ENCODE results near the gene PRR3. TPM values are rescaled to one million over a fixed set of nuclear protein-coding genes. Genes with fewer than 3 reads are reported as not detected.

Gene PRR3
- total RNA-seq, 1 donor from 2014 or later, result 11.0 TPM

- Mint-ChIP-seq H3K36me3 (ENCODE audit: low read depth, unreplicated experiment) (peaks cover 26% of the 10 kb centered on the region), H3K27me3 (ENCODE audit: low read depth, unreplicated experiment) (no peaks in the 10 kb centered on the region), H3K27ac (ENCODE audit: unreplicated experiment) (no peak overlapping the region), H3K4me3 (ENCODE audit: unreplicated experiment) (no peak overlapping the region), H3K9me3 (ENCODE audit: unreplicated experiment) (no peaks in the 10 kb centered on the region), H3K4me1 (ENCODE audit: low read depth, unreplicated experiment) (no peaks in the 10 kb centered on the region)
- Histone ChIP-seq H3K36me3 (ENCODE audit: insufficient read depth, low read length) (peaks cover 41% of the 10 kb centered on the region), H3K9me3 (ENCODE audit: insufficient read depth, low read depth, low read length) (no peaks in the 10 kb centered on the region), H4K20me1 (ENCODE audit: insufficient read depth, low read length) (peaks cover 62% of the 10 kb centered on the region), H3K27ac (ENCODE audit: low read depth, low read length) (no peak overlapping the region), H2AFZ (ENCODE audit: low read depth, low read length) (no peak overlapping the region), H3K4me2 (ENCODE audit: low read length) (no peak overlapping the region), H3K4me3 (ENCODE audit: insufficient read depth, low read depth, low read length) (no peak overlapping the region), H3K79me2 (ENCODE audit: insufficient read depth, low read length) (peaks cover 7% of the 10 kb centered on the region), H3K4me1 (ENCODE audit: insufficient read depth, low read length) (no peaks in the 10 kb centered on the region), H3K9ac (ENCODE audit: low read length) (no peak overlapping the region), H3K27me3 (ENCODE audit: insufficient read depth, low read length) (no peaks in the 10 kb centered on the region)
- DNase-seq (ENCODE audit: low read depth), result no peak
- TF ChIP-seq CTCF (IDR thresholded peaks at IDR 0.05; ENCODE audit: insufficient read depth, low read depth, low read length) (no peak), EZH2 (IDR thresholded peaks at IDR 0.05; ENCODE audit: insufficient read depth, low read length) (no peak)
- no peak for FAIRE-seq
These were observed 43.4 kb downstream of the PRR3 start for GRCh38 chr6:30600451-30600961.

- no peak overlapping the region for H3K27ac ChIP-seq (ENCODE audit: low read depth, low read length)
- FAIRE-seq, result no peak
- no peak for TF ChIP-seq CTCF (IDR thresholded peaks at IDR 0.05; ENCODE audit: insufficient read depth, low read depth, low read length)
- no peak for TF ChIP-seq EZH2 (IDR thresholded peaks at IDR 0.05; ENCODE audit: insufficient read depth, low read length)
- H3K9me3 Mint-ChIP-seq (ENCODE audit: unreplicated experiment), result no peaks in the 10 kb centered on the region
- DNase-seq (ENCODE audit: low read depth), result no peak
- H3K9ac ChIP-seq (ENCODE audit: low read length), result no peak overlapping the region
- H3K36me3 Mint-ChIP-seq (ENCODE audit: low read depth, unreplicated experiment), result peaks cover 33% of the 10 kb centered on the region
- H2AFZ ChIP-seq (ENCODE audit: low read depth, low read length), result no peak overlapping the region
- H3K79me2 ChIP-seq (ENCODE audit: insufficient read depth, low read length), result peaks cover 11% of the 10 kb centered on the region
- H3K4me2 ChIP-seq (ENCODE audit: low read length), result no peak overlapping the region
- H3K27me3 ChIP-seq (ENCODE audit: insufficient read depth, low read length), result no peaks in the 10 kb centered on the region
- H3K4me1 ChIP-seq (ENCODE audit: insufficient read depth, low read length), result no peaks in the 10 kb centered on the region
- peaks cover 69% of the 10 kb centered on the region for H4K20me1 ChIP-seq (ENCODE audit: insufficient read depth, low read length)
- no peaks in the 10 kb centered on the region for H3K4me1 Mint-ChIP-seq (ENCODE audit: low read depth, unreplicated experiment)
- peaks cover 49% of the 10 kb centered on the region for H3K36me3 ChIP-seq (ENCODE audit: insufficient read depth, low read length)
- H3K9me3 ChIP-seq (ENCODE audit: insufficient read depth, low read depth, low read length), result no peaks in the 10 kb centered on the region
- H3K4me3 ChIP-seq (ENCODE audit: insufficient read depth, low read depth, low read length), result no peak overlapping the region
- H3K27me3 Mint-ChIP-seq (ENCODE audit: low read depth, unreplicated experiment), result no peaks in the 10 kb centered on the region
- no peak overlapping the region for H3K27ac Mint-ChIP-seq (ENCODE audit: unreplicated experiment)
- no peak overlapping the region for H3K4me3 Mint-ChIP-seq (ENCODE audit: unreplicated experiment)
These were observed 44.3 kb downstream of the PRR3 start for GRCh38 chr6:30601436-30601814.

GRCh38 chr6:30601815-30602641, 44.9 kb downstream of the PRR3 start:
- peaks cover 75% of the 10 kb centered on the region for H4K20me1 ChIP-seq (ENCODE audit: insufficient read depth, low read length)
- no peaks in the 10 kb centered on the region for H3K9me3 ChIP-seq (ENCODE audit: insufficient read depth, low read depth, low read length)
- no peaks in the 10 kb centered on the region for H3K9me3 Mint-ChIP-seq (ENCODE audit: unreplicated experiment)
- no peak overlapping the region for H3K4me2 ChIP-seq (ENCODE audit: low read length)
- no peak overlapping the region for H3K4me3 Mint-ChIP-seq (ENCODE audit: unreplicated experiment)
- FAIRE-seq, result no peak
- peaks cover 33% of the 10 kb centered on the region for H3K36me3 Mint-ChIP-seq (ENCODE audit: low read depth, unreplicated experiment)
- H3K36me3 ChIP-seq (ENCODE audit: insufficient read depth, low read length), result peaks cover 55% of the 10 kb centered on the region
- no peak overlapping the region for H3K9ac ChIP-seq (ENCODE audit: low read length)
- no peaks in the 10 kb centered on the region for H3K4me1 Mint-ChIP-seq (ENCODE audit: low read depth, unreplicated experiment)
- no peak for DNase-seq (ENCODE audit: low read depth)
- H3K4me3 ChIP-seq (ENCODE audit: insufficient read depth, low read depth, low read length), result no peak overlapping the region
- peaks cover 11% of the 10 kb centered on the region for H3K79me2 ChIP-seq (ENCODE audit: insufficient read depth, low read length)
- no peak overlapping the region for H2AFZ ChIP-seq (ENCODE audit: low read depth, low read length)
- H3K27ac ChIP-seq (ENCODE audit: low read depth, low read length), result no peak overlapping the region
- no peak for TF ChIP-seq EZH2 (IDR thresholded peaks at IDR 0.05; ENCODE audit: insufficient read depth, low read length)
- TF ChIP-seq CTCF (IDR thresholded peaks at IDR 0.05; ENCODE audit: insufficient read depth, low read depth, low read length), result no peak
- no peaks in the 10 kb centered on the region for H3K27me3 Mint-ChIP-seq (ENCODE audit: low read depth, unreplicated experiment)
- no peak overlapping the region for H3K27ac Mint-ChIP-seq (ENCODE audit: unreplicated experiment)
- no peaks in the 10 kb centered on the region for H3K4me1 ChIP-seq (ENCODE audit: insufficient read depth, low read length)
- H3K27me3 ChIP-seq (ENCODE audit: insufficient read depth, low read length), result no peaks in the 10 kb centered on the region

All from astrocyte (in vitro differentiated cells and primary cell).